ENCODE data around the gene EFNA2. TPM values are rescaled to one million over a fixed set of nuclear protein-coding genes. Genes with fewer than 3 reads are reported as not detected.

Gene EFNA2
- total RNA-seq, 1 donor from 2014 or later: not detected

DNA sequence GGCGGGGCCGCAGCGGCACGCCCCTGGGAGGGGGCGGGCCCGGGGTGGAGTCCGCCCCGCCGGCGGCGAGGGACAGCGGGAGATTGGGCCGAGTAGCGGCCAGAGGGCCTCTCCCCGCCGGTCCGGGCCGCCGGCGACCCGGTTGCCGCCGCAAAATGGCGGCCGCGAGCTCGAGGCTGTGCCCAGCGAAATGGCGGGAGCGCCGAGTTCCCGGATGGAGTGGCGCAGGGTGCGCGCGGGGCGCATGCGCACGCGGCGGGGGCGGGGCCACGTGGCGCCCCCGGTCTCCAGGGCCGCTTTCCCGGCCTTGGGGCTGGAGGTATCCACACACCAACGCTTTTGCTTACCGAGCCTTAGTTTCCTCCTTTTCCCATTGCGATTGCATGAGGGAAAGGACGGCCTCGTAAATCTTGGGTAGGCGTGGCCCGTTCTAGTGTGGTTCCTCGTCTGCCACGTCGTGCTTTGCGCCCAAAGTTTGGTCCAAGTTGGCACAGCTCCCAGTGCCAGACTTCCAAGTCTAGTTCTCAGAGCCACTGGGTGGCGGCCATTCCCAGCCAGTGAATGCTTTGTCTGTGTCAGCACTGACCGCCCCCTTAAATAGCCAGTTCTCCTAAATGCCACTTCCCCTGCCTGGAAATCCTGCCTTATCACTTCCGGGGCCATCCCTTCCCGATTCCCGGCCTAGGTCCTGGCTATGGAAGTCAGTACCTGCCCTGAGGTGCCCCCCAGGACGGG, 16.0 kb upstream of the EFNA2 start:
- peak; percentile 94 for DNase-seq (ENCODE audit: low spot score)
- intact Hi-C loops (cut with DNase I): loop anchor here (5.0 kb wide), 1 partner anchor 113 kb away; the partner anchor contains the start of gene NDUFS7

DNA sequence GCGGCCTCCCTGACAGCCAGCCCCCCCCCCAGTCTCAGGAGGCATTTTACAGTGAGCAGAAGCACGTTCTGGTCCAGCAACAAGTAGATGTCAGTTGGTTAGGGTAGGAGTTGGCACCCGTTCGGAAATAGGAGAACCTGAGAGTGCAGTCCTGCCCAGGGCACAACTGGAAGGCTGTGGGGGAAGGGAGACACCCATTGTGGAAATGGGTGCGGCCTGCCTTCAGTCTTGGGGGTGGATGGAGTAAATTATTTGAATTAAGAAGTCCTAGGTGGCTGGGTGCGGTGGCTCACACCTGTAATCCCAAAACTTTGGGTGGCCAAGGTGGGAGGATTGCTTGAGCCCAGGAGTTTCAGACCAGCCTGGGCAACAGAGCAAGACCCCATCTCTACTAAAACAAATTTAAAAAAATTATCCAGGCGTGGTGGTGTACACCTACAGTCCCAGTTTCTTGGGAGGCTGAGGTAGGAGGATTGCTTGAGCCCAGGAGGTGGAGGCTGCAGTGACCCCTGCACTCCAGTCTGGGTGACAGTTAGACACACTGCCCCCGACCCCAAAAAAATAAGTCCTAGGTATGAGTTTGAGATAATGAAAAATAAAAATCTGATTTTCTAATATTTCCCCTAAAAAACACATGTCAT, 15.3 kb upstream of the EFNA2 start:
- intact Hi-C loops (cut with DNase I): loop anchor here (5.0 kb wide), 1 partner anchor 112 kb away; the partner anchor contains the start of gene NDUFS7
- no peak for DNase-seq (ENCODE audit: low spot score)

DNA sequence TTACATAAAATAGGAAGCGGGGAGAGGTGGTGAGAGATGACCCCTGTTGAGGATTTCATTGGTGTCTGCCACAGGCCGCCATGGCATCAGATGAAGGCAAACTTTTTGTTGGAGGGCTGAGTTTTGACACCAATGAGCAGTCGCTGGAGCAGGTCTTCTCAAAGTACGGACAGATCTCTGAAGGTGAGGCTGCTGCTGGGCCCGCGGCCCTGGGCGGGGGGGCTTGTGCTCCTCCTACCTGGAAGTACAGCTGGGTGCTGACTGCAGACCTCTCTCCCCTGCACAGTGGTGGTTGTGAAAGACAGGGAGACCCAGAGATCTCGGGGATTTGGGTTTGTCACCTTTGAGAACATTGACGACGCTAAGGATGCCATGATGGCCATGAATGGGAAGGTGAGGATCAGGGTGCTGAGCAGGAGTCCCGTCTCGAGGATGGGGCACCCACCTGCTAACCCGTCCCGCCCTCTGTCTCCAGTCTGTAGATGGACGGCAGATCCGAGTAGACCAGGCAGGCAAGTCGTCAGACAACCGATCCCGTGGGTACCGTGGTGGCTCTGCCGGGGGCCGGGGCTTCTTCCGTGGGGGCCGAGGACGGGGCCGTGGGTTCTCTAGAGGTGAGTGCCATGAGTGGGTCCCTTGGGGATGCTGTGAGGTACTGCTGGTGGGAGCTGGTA, 14.7 kb upstream of the EFNA2 start:
- DNase-seq (ENCODE audit: low spot score): no peak
- intact Hi-C loops (cut with DNase I): loop anchor here (5.0 kb wide), 1 partner anchor 111 kb away; the partner anchor contains the start of gene NDUFS7

DNA sequence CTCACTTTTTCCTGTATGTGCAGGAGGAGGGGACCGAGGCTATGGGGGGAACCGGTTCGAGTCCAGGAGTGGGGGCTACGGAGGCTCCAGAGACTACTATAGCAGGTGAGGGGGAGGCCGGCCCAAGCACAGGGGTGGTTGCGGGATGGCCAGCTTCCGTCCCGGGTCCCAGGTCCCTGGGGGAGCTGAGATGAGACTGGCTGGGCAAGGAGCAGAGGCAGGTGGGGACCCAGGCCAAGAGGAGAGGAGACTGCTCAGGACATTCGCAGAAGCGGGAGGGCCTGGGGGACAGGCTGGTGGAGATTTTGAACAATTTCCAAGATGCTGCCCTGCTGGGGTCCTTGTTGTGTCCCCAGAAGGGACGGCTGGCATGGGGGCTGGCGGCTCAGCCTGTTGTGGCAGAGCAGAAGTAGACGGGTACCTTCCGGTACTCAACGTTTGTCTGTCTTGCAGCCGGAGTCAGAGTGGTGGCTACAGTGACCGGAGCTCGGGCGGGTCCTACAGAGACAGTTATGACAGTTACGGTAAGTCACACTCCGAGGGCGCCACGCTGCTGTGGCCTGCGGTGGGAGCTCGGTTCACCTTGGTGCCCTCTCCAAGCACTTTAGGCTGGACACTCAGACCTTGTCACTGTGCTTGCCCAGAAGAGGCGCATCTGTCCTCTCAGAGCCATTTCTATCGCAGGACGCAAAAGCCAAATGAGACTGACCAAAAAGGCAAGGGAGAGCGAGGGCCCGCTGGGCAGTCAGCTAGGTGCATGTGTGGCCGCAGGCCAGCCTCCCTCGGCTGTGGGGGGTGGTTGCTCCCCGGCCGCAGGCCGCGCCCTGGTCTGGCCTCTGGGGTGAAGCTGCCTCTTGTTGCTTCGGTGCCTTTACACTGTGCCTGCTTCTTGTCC, 13.9 kb upstream of the EFNA2 start:
- intact Hi-C loops (cut with DNase I): loop anchor here (5.0 kb wide), 1 partner anchor 111 kb away; the partner anchor contains the start of gene NDUFS7
- peak; percentile 75 for DNase-seq (ENCODE audit: low spot score)

DNA sequence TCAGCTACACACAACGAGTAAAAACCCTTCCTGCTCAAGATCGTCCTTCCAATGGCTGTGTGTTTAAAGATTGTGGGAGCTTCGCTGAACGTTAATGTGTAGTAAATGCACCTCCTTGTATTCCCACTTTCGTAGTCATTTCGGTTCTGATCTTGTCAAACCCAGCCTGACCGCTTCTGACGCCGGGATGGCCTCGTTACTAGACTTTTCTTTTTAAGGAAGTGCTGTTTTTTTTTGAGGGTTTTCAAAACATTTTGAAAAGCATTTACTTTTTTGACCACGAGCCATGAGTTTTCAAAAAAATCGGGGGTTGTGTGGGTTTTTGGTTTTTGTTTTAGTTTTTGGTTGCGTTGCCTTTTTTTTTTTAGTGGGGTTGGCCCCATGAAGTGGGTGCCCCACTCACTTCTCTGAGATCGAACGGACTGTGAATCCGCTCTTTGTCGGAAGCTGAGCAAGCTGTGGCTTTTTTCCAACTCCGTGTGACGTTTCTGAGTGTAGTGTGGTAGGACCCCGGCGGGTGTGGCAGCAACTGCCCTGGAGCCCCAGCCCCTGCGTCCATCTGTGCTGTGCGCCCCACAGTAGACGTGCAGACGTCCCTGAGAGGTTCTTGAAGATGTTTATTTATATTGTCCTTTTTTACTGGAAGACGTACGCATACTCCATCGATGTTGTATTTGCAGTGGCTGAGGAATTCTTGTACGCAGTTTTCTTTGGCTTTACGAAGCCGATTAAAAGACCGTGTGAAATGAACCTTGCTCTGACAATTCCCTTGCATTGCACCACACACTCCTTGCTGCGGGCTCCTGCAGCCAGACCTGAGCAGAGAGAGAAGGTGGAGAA, 13.0 kb upstream of the EFNA2 start:
- intact Hi-C loops (cut with DNase I): loop anchor here (5.0 kb wide), 1 partner anchor 110 kb away; the partner anchor contains the start of gene NDUFS7
- DNase-seq (ENCODE audit: low spot score): no peak

DNA sequence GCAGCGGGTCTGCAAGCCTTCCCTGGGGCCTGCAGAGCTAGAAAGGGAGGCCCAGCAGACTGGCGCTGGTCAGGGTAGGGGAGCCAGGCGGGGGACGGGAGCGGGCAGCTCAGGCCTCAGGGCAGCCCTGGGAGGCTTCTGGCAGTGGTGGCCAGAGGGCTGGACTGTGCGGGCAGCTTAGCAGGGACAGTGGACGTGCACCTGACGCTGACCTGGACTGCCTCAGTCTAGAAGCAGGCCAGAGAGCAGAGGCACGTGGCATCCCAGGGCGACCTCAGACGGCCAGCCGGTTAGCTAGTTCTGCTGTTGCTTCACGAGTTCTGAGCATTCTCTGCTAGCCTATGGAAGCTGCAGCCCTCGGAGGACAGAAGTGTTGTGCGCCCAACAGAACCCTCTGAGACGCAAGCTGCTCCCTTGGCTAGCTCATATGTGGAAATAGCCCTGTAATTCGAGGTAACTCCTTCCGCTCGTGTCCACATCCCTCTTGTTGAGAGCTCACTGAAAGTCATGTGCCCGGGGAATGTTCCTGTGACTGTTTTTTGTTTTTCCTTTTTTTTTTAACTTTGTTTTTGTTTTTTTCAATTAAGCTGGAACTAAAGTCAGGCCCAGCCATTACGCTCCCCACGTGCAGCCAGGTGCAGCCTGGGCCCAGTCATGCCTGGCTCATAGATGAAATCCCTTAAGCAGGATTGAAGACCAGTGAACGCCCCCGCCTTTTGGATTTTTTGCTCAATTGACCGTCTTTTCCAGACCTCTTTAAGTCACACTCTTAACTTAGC, 12.2 kb upstream of the EFNA2 start:
- intact Hi-C loops (cut with DNase I): loop anchor here (5.0 kb wide), 1 partner anchor 109 kb away; the partner anchor contains the start of gene NDUFS7
- peak; percentile 72 for DNase-seq (ENCODE audit: low spot score)

DNA sequence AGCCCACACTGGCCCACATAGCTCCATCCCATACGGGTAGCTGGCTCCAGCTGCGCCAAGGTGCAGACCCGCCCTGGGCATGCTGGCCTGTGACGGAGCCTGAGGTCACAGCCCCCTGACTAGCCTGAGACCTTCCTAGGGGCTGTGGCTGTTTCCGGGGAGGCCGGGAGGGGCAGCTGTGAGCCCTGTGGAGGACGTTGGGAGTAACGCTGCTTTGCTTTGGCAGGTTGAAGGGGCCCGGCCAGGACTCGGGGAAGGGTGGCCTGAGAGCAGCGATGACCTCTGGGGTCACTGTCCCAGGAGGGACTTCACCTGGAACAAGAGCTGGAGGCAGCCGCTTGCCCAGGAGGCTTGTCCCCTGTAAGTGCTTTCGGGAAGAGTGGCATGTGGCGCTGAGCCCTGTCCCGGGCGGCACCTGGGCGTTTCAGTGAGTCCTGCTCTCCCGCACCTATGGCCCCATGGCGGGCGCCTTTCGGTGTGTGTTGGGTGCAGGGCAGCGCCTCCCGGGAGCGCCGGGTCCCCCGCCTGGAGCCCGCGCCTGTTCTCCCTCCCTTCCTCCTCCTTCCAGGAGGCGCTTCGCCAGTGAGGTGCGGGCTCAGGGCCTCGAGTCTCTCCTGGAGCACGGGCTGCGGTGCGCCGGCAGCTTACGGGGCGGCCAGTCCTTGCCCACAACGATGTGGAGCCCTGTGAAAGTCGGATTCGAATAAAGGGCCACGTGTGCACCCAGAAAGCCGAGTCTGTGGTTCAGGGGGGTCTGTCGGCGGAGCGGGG, 11.4 kb upstream of the EFNA2 start:
- intact Hi-C loops (cut with DNase I): loop anchor here (5.0 kb wide), 1 partner anchor 108 kb away; the partner anchor contains the start of gene NDUFS7
- no peak for DNase-seq (ENCODE audit: low spot score)

DNA sequence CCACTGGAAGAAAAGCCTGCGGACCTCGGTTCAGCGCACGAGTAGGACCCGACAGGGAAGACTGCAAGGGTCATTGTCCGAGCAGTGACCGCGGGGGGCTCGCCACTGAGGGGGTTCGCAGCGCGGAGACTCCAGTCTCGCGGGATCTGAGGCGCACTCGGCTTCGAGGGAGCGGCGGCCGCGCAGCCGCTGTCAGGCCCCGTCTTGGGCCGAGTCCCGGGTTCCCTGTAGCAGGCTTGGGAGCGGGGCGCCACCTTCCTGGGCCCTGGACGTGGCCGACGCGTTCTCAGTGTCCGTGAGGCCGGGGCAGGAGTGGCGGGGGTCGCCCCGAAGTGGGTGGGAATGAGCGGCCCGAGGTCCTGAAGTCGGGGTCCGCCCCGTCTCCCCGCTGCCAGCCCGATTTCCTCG, 10.8 kb upstream of the EFNA2 start:
- intact Hi-C loops (cut with DNase I): loop anchor here (5.0 kb wide), 3 partner anchors 82 to 107 kb away; partner anchors contain the start of gene NDUFS7
- DNase-seq (ENCODE audit: low spot score): no peak

DNA sequence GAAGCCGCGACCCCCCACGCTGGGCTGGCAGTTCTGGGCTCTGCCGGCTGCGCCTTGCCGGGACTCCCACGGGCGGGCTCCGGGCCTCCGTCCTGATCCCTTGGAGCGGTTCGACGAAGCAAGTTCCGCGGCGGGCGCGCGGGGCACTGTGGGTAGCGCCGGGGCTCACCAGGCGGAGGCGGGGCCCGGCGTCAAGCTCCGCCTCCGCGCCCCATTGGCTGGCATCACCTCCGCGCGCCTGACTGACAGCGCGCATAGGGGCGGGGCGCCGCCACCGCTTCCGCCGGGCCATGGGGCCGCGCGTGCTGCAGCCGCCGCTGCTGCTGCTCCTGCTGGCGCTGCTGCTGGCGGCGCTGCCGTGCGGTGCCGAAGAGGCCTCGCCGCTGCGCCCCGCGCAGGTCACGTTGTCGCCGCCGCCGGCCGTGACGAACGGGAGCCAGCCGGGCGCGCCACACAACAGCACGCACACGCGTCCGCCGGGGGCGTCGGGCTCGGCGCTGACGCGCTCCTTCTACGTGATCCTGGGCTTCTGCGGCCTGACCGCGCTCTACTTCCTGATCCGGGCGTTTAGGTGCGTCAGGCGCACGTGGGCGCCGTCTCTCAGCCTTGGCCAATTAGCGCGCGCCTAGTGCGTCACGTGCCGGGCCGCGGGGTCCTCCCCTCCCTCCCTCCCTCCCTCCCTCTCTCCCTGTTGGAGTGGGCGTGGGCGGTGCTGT, 10.3 kb upstream of the EFNA2 start, which contains the start of gene FAM174C:
TSS of gene FAM174C (plus strand) at position 271 of the 716 bp plus-strand sequence. CDS start at position 291, 20 bp downstream.
- peak; percentile 96 for DNase-seq (ENCODE audit: low spot score)
- intact Hi-C loops (cut with DNase I): loop anchor here (5.0 kb wide), 2 partner anchors 82 to 97 kb away; no protein-coding TSS in a partner anchor

DNA sequence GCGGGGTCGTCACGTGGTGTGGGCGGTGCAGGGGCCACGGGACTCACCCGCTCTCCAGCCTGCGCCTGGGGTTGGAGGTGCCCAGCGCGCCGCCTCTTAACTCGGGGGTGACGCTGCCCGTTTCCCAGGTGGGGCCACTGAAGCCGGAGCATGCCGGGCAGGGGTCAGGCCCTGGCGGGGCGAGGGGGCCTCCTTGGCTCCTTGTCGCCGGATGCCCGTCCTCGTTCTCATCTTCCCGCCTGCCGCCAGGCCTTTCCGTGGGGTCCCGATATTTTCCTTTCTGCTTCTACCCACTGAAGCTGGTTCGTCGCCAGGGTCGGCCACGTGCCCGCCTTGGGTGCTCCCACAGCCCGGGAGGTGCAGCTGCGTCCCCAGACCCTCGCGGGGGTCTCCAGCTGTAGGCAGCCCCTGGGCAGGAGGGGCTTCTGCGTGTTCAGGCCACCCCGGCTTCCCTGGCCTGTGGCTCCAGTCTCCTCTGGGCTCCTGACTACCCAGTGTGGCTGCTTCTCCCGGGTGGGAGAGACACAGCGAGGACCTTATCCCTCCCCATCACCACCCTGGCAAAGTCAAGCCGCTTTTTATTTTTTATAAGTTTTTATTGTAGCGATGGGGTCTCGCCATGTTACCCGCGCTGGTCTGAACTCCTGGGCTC, 9.6 kb upstream of the EFNA2 start:
- no peak for DNase-seq (ENCODE audit: low spot score)
- intact Hi-C loops (cut with DNase I): loop anchor here (5.0 kb wide), 2 partner anchors 81 to 96 kb away; no protein-coding TSS in a partner anchor

DNA sequence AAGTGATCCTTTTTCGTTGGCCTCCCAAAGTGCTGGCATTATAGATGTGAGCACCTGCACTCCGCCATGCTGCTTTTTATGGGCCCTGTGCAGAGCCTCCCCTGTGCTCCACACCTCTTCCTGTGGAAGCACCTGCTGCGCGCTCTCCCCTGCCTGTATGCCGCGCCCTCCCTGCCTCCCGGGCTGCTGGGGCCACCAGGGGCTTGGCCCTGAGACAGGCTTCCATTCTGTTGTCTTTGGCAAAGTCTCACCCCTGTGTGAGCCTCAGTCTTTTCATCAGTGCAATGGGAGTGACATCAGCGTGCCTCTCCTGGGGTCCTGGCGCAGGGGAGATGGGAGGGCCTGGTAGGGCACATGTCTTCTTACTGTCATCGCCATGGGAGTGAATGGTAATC, 9.0 kb upstream of the EFNA2 start:
- no peak for DNase-seq (ENCODE audit: low spot score)
- intact Hi-C loops (cut with DNase I): loop anchor here (5.0 kb wide), 2 partner anchors 81 to 96 kb away; no protein-coding TSS in a partner anchor

DNA sequence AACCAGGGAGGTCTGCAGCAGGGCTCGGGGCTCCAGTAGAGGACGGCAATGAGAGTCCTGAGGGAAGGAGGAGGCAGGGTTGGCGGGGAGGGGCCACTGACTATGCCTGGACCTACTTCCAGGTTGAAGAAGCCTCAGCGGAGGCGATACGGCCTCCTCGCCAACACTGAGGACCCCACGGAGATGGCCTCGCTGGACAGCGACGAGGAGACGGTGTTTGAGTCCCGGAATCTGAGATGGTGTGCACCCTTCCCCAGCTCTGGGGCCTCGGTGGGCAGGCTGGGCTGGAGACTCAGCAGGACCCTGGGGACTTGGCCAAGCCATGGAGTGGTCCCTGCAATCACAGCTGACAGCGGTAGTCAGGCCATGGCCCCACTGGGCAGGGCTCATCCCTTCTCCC, 8.6 kb upstream of the EFNA2 start:
- intact Hi-C loops (cut with DNase I): loop anchor here (5.0 kb wide), 2 partner anchors 80 to 95 kb away; no protein-coding TSS in a partner anchor

DNA sequence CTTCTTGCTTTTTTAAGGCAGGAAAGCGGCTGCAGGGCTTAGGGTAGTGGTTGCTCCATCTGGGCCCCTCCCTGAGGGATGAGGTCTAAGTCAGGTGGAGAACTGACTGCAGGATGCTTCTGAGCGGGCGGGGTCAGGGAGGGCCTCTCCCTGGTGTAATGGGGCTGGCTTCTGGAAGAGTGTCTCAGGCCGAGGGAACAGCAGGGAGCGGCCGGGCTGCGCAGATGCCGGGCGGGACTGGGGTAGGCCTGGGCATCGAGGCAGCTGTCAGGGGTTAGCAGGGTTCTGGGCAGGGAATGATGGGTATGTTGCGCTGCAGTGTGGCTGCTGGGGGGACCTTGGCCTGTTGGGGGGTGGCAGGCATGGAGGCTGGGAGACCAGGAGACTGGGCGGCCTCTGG, 7.6 kb upstream of the EFNA2 start:
- DNase-seq (ENCODE audit: low spot score): no peak
- intact Hi-C loops (cut with DNase I): loop anchor here (5.0 kb wide), 2 partner anchors 79 to 94 kb away; no protein-coding TSS in a partner anchor

More for the DNA sequence above, 8.6 kb upstream of the EFNA2 start:
- DNase-seq (ENCODE audit: low spot score): no peak

DNA sequence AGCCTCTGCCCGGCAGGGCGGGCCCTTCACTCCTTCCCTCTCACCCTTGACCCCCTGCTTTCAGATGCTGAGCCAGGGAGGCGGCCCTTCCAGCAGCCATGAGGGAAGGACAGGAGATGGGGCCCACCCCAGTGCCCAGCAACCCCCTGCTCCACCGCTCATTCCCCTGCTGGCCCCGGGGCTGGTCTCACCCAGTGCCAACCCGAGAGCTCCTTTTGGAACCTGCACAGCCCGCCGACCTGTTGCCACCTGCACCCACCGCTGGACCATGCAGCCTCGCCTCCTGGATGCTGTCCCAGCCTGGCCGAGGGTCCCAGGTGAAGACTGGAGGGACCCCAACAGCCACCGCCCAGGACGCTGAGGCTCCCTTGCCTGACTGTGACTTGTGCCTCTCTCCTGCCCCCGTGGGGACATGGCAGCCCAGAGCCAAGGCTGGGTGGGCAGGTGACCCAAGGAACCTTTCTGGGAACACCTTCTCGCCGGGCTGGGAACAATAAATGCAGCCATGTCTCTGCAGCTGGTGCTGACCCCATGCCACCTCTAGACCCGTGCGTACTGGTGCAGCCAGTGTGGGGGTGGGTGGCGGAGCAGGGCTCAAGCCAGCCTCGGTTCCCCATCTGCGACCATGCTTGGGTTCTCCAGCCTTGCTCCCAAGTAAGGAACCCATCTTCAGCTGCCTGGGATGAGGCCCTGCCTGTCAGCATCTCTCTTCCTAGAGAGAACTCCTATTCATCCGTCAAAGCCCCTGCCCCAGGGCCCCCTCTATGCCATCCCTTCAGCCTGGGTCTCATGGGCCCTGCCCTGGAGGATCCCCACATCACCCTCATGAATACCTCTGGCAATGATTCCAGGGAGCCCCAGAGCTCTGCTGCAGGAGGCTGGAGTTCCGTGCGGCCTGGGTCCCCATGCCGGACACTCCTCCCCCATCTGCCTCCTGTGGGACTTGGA, 6.7 kb upstream of the EFNA2 start:
- intact Hi-C loops (cut with DNase I): loop anchor here (5.0 kb wide), 2 partner anchors 78 to 93 kb away; no protein-coding TSS in a partner anchor
- DNase-seq (ENCODE audit: low spot score): no peak

Data from cardiac septum (tissue), 1 donor.